GM10266 (cell line): ENCODE measurements around the gene MIOX.

Experiments
- DNase-seq: peaks from one replicate; pipeline ENCODE4 v3.0.0; 2012; ENCODE audit errors: extremely low spot score
- TF ChIP-seq, protein P1 (sequence below): IDR thresholded peaks from 2 replicates; pipeline ENCODE4 v1.5.1; 2012; ENCODE audit warnings: mild to moderate bottlenecking, low read depth; ENCODE audit not compliant: control insufficient read depth, insufficient read depth; ENCODE audit errors: missing control alignments

Gene MIOX

GRCh38 chr22:50522806-50523438, 36.3 kb downstream of the MIOX start:
- TF ChIP-seq, protein P1, sequence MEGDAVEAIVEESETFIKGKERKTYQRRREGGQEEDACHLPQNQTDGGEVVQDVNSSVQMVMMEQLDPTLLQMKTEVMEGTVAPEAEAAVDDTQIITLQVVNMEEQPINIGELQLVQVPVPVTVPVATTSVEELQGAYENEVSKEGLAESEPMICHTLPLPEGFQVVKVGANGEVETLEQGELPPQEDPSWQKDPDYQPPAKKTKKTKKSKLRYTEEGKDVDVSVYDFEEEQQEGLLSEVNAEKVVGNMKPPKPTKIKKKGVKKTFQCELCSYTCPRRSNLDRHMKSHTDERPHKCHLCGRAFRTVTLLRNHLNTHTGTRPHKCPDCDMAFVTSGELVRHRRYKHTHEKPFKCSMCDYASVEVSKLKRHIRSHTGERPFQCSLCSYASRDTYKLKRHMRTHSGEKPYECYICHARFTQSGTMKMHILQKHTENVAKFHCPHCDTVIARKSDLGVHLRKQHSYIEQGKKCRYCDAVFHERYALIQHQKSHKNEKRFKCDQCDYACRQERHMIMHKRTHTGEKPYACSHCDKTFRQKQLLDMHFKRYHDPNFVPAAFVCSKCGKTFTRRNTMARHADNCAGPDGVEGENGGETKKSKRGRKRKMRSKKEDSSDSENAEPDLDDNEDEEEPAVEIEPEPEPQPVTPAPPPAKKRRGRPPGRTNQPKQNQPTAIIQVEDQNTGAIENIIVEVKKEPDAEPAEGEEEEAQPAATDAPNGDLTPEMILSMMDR, result no peak
- DNase-seq, result no peak

DNA sequence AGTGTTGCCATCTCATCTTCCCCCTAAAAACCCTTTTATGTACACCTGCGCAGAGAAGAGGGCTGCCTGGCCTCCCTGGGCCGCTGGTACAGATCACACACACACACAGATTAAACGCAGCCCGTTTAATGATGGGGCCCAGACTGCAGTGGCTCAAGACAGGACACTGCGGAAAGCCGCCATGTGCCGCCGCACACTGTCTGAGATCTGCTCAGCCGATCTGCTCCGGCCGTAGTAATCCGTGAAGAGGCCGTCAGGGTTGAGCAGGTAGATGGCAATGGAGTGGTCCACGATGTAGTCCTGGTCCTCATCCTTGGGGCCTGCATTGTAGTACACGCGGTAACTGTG, 36.8 kb downstream of the MIOX start:
- TF ChIP-seq, protein P1, result no peak
- no peak for DNase-seq

GRCh38 chr22:50523806-50524675, 37.4 kb downstream of the MIOX start:
- TF ChIP-seq, protein P1, result no peak
- no peak for DNase-seq

DNA sequence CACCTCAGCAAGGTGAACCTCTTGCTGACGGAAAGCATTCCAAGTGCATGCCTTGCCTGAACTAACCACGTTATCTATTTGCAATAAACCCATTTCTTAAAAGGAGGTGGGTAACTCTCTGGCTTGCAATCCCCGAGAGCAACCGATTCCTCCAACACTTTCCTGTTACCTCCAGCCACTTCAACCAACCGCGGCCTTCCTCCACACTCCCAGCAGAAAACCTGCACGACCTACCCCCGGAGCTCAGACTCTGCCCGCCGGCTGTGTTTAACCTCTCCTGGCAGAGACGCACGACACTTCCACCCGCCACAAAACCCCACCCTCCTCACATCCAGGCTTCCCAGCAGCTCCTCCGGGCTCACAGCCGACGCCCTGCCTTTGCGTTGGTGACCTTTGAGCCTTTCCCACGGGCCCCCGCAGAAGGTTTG, 38.0 kb downstream of the MIOX start:
- DNase-seq, result no peak

GRCh38 chr22:50525104-50525857, 38.6 kb downstream of the MIOX start, which contains the start of gene SCO2:
SCO2 (minus strand) TSS chr22:50525598; CDS start chr22:50524411, 1,187 bp downstream.
- peak; percentile 99 for DNase-seq
- TF ChIP-seq, protein P1, result peak; percentile 86

More for the DNA sequence above, 38.0 kb downstream of the MIOX start:
- TF ChIP-seq, protein P1, result no peak

DNA sequence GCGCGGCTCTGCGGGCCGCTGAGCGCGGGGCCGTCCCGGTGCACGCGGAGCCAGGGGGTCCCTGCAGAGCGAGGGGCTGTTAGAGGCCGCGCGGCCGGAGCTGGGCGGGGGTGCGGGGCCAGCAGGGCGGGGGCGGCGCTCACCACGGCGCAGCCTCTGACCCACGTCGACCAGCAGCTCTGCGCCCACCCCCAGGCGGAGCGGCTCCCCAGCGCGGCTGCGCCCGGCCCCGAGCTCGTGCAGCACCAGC, 39.1 kb downstream of the MIOX start:
- DNase-seq, result no peak
- TF ChIP-seq, protein P1, result no peak
